GM23338 (cell line): Measurements from ENCODE around the gene ZNF611. TPM values are rescaled to one million over a fixed set of nuclear protein-coding genes. Genes with fewer than 3 reads are reported as not detected.

Experiments used
- ATAC-seq: fragments of 200-7000 bp; cut with Tn5 transposase; 3 replicates; pipeline ENCODE4 v1.9.1; 2020
- DNase-seq: peaks from one replicate; pipeline ENCODE4 v3.0.0-alpha.2; 2015; ENCODE audit warnings: low spot score
- H2AFZ ChIP-seq: fragments of 200-600 bp; sonication (generic); 2 replicates; pipeline ENCODE4 v1.8.0; 2016; ENCODE audit warnings: antibody characterized with exemption, mild to moderate bottlenecking, moderate library complexity
- H3F3A ChIP-seq: fragments of 200-600 bp; sonication (generic); replicated peaks from 2 replicates; pipeline ENCODE4 v1.8.0; 2017; ENCODE audit warnings: antibody characterized with exemption, mixed run types, low read depth
- H3K27ac ChIP-seq: fragments of 200-600 bp; sonication (generic); 2 replicates; pipeline ENCODE4 v1.6.1; 2016; ENCODE audit warnings: low read depth
- H3K27me3 ChIP-seq: fragments of 200-600 bp; sonication (generic); 2 replicates; pipeline ENCODE4 v1.8.0; 2016; ENCODE audit warnings: mild to moderate bottlenecking, mixed run types, moderate library complexity; ENCODE audit not compliant: insufficient read depth
- H3K36me3 ChIP-seq: fragments of 200-600 bp; sonication (generic); 2 replicates; pipeline ENCODE4 v1.8.0; 2016; ENCODE audit warnings: mild to moderate bottlenecking; ENCODE audit not compliant: insufficient read depth
- H3K4me1 ChIP-seq: fragments of 200-600 bp; sonication (generic); 2 replicates; pipeline ENCODE4 v1.8.0; 2016; ENCODE audit warnings: mild to moderate bottlenecking, moderate library complexity; ENCODE audit not compliant: insufficient read depth
- H3K4me2 ChIP-seq: fragments of 200-600 bp; sonication (generic); 2 replicates; pipeline ENCODE4 v1.7.1; 2017; ENCODE audit warnings: mixed run types
- H3K4me3 ChIP-seq: fragments of 200-600 bp; sonication (generic); 2 replicates; pipeline ENCODE4 v1.6.1; 2016; ENCODE audit warnings: mixed run types
- H3K79me2 ChIP-seq: fragments of 200-600 bp; sonication (generic); replicated peaks from 2 replicates; pipeline ENCODE4 v1.8.0; 2017; ENCODE audit warnings: mild to moderate bottlenecking; ENCODE audit not compliant: insufficient read depth
- H3K9me2 ChIP-seq: fragments of 200-600 bp; sonication (generic); 2 replicates; pipeline ENCODE4 v1.8.0; 2017; ENCODE audit not compliant: insufficient read depth
- H4K20me1 ChIP-seq: fragments of 200-600 bp; sonication (generic); replicated peaks from 2 replicates; pipeline ENCODE4 v1.8.0; 2017; ENCODE audit warnings: mild to moderate bottlenecking; ENCODE audit not compliant: insufficient read depth
- H3K27ac Mint-ChIP-seq: 2 replicates; pipeline ENCODE4 v1.8.0; 2020; ENCODE audit warnings: inconsistent platforms, mild to moderate bottlenecking, moderate library complexity, mixed read lengths
- H3K27me3 Mint-ChIP-seq: 3 replicates; pipeline ENCODE4 v1.8.0; 2022; ENCODE audit warnings: low read depth, mild to moderate bottlenecking, moderate library complexity, mixed read lengths, inconsistent platforms; ENCODE audit not compliant: insufficient read depth, poor library complexity
- H3K36me3 Mint-ChIP-seq: 3 replicates; pipeline ENCODE4 v1.8.0; 2021; ENCODE audit warnings: low read depth, mild to moderate bottlenecking, inconsistent platforms, moderate library complexity, mixed read lengths
- H3K4me1 Mint-ChIP-seq: 3 replicates; pipeline ENCODE4 v1.8.0; 2020; ENCODE audit warnings: mild to moderate bottlenecking, inconsistent platforms, mixed read lengths
- H3K4me3 Mint-ChIP-seq: 3 replicates; pipeline ENCODE4 v1.8.0; 2021; ENCODE audit warnings: moderate library complexity, mild to moderate bottlenecking, inconsistent platforms, mixed read lengths
- H3K9me3 Mint-ChIP-seq: 3 replicates; pipeline ENCODE4 v1.8.0; 2020; ENCODE audit warnings: moderate library complexity, mild to moderate bottlenecking, inconsistent platforms, mixed read lengths
- CREB1 ChIP-seq: fragments of 250-450 bp; sonication (Bioruptor Pico); IDR thresholded peaks from 2 replicates; pipeline ENCODE4 v1.5.0; 2020; ENCODE audit warnings: low read depth, mild to moderate bottlenecking, moderate library complexity
- CTCF ChIP-seq, 2 experiments: fragments of 200-600 bp in 1 of 2; sonication (generic) in 1 of 2; conservative IDR thresholded peaks; 2 replicates each; pipeline versions ENCODE4 v1.5.1 to v1.6.1; 2016 to 2017; ENCODE audit warnings: antibody characterized with exemption in 2 of 2, low read depth in 2 of 2, mild to moderate bottlenecking in 2 of 2, moderate library complexity in 1 of 2
- EZH2 ChIP-seq: fragments of 200-600 bp; sonication (generic); IDR thresholded peaks from one replicate; pipeline ENCODE4 v1.8.0; 2017; ENCODE audit warnings: antibody characterized with exemption, mild to moderate bottlenecking, low read depth; ENCODE audit not compliant: unreplicated experiment
- JUNB ChIP-seq: IDR thresholded peaks from one replicate; pipeline ENCODE4 v1.6.1; 2016; ENCODE audit warnings: antibody characterized with exemption; ENCODE audit not compliant: unreplicated experiment
- NANOG ChIP-seq: IDR thresholded peaks from 2 replicates; pipeline ENCODE4 v1.6.1; 2016; ENCODE audit warnings: antibody characterized with exemption, borderline replicate concordance
- REST ChIP-seq: IDR thresholded peaks from one replicate; pipeline ENCODE4 v1.6.1; 2018; ENCODE audit warnings: antibody characterized with exemption; ENCODE audit not compliant: unreplicated experiment
- STAT1 ChIP-seq: IDR thresholded peaks from one replicate; pipeline ENCODE4 v1.6.1; 2016; ENCODE audit warnings: antibody characterized with exemption; ENCODE audit not compliant: unreplicated experiment
- ZNF114 ChIP-seq: fragments of 250-450 bp; sonication (Bioruptor Pico); IDR thresholded peaks from 2 replicates; pipeline ENCODE4 v1.5.0; 2020; ENCODE audit warnings: mild to moderate bottlenecking, moderate library complexity
- ZNF331 ChIP-seq: fragments of 250-450 bp; sonication (Bioruptor Pico); IDR thresholded peaks from 2 replicates; pipeline ENCODE4 v1.5.0; 2020; ENCODE audit warnings: low read depth, mild to moderate bottlenecking, moderate library complexity
- polyA plus RNA-seq: library from polyadenylated mRNA; unstranded; fragments of >200 nt; fragmentation: Nextera tagmentation; extraction: Ambion mirVana; gene quantifications from 2 replicates; pipeline ENCODE4 v1.2.1, GENCODE V29; 2016
- total RNA-seq: library from RNA; depleted of rRNA; stranded (reverse); fragments of >200 nt; shearing (Covaris generic); gene quantifications from 2 replicates; pipeline ENCODE4 v1.2.3, GENCODE V29; 2014

ZNF611 gene
- total and polyA plus RNA-seq, 2 experiments from 2014 or later, result 5.3 to 16.4 TPM

- no peak for TF ChIP-seq CTCF (conservative IDR thresholded peaks at IDR 0.05; ENCODE audit: low read depth in 2 of 2)
These were observed 61.8 kb downstream of the ZNF611 start (continued) for GRCh38 chr19:52673014-52673413.

GRCh38 chr19:52670046-52670445 is 64.8 kb downstream of the ZNF611 start:
- peaks cover 9% of the 10 kb centered on the region for H3K9me3 Mint-ChIP-seq
- no peak overlapping the region for H3K27ac Mint-ChIP-seq
- H4K20me1 ChIP-seq, result no peaks in the 10 kb centered on the region; the same call in 1 of the 2 replicates
- TF ChIP-seq NANOG (no peak), STAT1 (no peak)
- H3K4me3 ChIP-seq, result no peak overlapping the region
- H3K36me3 ChIP-seq, result no peaks in the 10 kb centered on the region
- ATAC-seq (no peak), DNase-seq (peak; percentile 3)
- no peak overlapping the region for H3K27ac ChIP-seq
- peaks cover 11% of the 10 kb centered on the region for H3K4me1 ChIP-seq
- peaks cover 18% of the 10 kb centered on the region for H3K4me1 Mint-ChIP-seq
- H2AFZ ChIP-seq, result no peak overlapping the region
- peaks cover 13% of the 10 kb centered on the region for H3K36me3 Mint-ChIP-seq
- H3K27me3 ChIP-seq, result no peaks in the 10 kb centered on the region
- no peak overlapping the region for H3K4me2 ChIP-seq
- H3K9me2 ChIP-seq, result peaks cover 3% of the 10 kb centered on the region; the same call in 1 of the 2 replicates
- no peak overlapping the region for H3K4me3 Mint-ChIP-seq
- no peaks in the 10 kb centered on the region for H3K79me2 ChIP-seq
- no peaks in the 10 kb centered on the region for H3K27me3 Mint-ChIP-seq
- no peaks in the 10 kb centered on the region for H3F3A ChIP-seq

- TF ChIP-seq STAT1, result no peak
- no peak for TF ChIP-seq EZH2
- TF ChIP-seq NANOG, result no peak
- no peak for TF ChIP-seq CREB1 (CRISPR knock-in tag)
- TF ChIP-seq ZNF114, result no peak
- no peak for TF ChIP-seq ZNF331
- TF ChIP-seq REST, result no peak
- no peak for TF ChIP-seq JUNB
- H3K79me2 ChIP-seq, result no peaks in the 10 kb centered on the region
- H3K27me3 Mint-ChIP-seq, result no peaks in the 10 kb centered on the region
These were observed 65.3 kb downstream of the ZNF611 start for GRCh38 chr19:52669586-52669985.

More at GRCh38 chr19:52669586-52669985, 65.3 kb downstream of the ZNF611 start:
- H3K27ac ChIP-seq, result no peak overlapping the region
- DNase-seq, result no peak
- H4K20me1 ChIP-seq, result no peaks in the 10 kb centered on the region; the same call in 1 of the 2 replicates
- H3K36me3 ChIP-seq, result no peaks in the 10 kb centered on the region
- Mint-ChIP-seq H3K9me3 (peaks cover 5% of the 10 kb centered on the region; the same call in 1 of the 3 replicates), H3K4me1 (peaks cover 23% of the 10 kb centered on the region), H3K4me3 (no peak overlapping the region), H3K27ac (no peak overlapping the region), H3K36me3 (peaks cover 9% of the 10 kb centered on the region; the same call in 2 of the 3 replicates)
- H2AFZ ChIP-seq, result no peak overlapping the region
- ATAC-seq, result no peak
- H3K4me1 ChIP-seq, result peaks cover 16% of the 10 kb centered on the region
- no peak overlapping the region for H3K4me2 ChIP-seq
- peaks cover 3% of the 10 kb centered on the region; the same call in 1 of the 2 replicates for H3K9me2 ChIP-seq
- H3K27me3 ChIP-seq, result no peaks in the 10 kb centered on the region
- no peak overlapping the region for H3K4me3 ChIP-seq
- no peaks in the 10 kb centered on the region for H3F3A ChIP-seq
